K562 (cell line): ENCODE data around the gene ANXA4. TPM values are rescaled to one million over a fixed set of nuclear protein-coding genes. Genes with fewer than 3 reads are reported as not detected.

Experiments used
- CBFA2T2 ChIP-seq: fragments of 450-650 bp; conservative IDR thresholded peaks from 2 replicates; pipeline ENCODE4 v1.6.1; 2017; ENCODE audit warnings: mild to moderate bottlenecking
- CEBPG ChIP-seq, 3 experiments: fragments of 200-800 bp in 1 of 3; sonication (Bioruptor generic) in 1 of 3; sonication (generic) in 1 of 3; formaldehyde crosslinking in 1 of 3; IDR thresholded peaks in 2 of 3; conservative IDR thresholded peaks in 1 of 3; 2 replicates each; pipeline versions ENCODE4 v1.6.1 to v1.8.0; 2016 to 2022; ENCODE audit warnings: missing compliant biosample characterization in 2 of 3, missing genetic modification characterization in 2 of 3, mild to moderate bottlenecking in 1 of 3, missing genetic modification reagents in 1 of 3
- HMG20B ChIP-seq: fragments of 250-450 bp; sonication (Bioruptor Pico); IDR thresholded peaks from 2 replicates; pipeline ENCODE4 v1.5.0; 2021; ENCODE audit warnings: mild to moderate bottlenecking
- MEIS2 ChIP-seq: fragments of 450-650 bp; IDR thresholded peaks from 2 replicates; pipeline ENCODE4 v1.6.1; 2014; ENCODE audit warnings: mild to moderate bottlenecking; ENCODE audit not compliant: partially characterized antibody
- NFIC ChIP-seq: fragments of 450-650 bp; IDR thresholded peaks from 2 replicates; pipeline ENCODE4 v1.6.1; 2017; ENCODE audit warnings: mild to moderate bottlenecking, inconsistent platforms
- NKRF ChIP-seq: fragments of 450-650 bp; IDR thresholded peaks from 2 replicates; pipeline ENCODE4 v1.6.1; 2016; ENCODE audit warnings: borderline replicate concordance
- POLR2B ChIP-seq: fragments of 450-650 bp; IDR thresholded peaks from 2 replicates; pipeline ENCODE4 v1.6.1; 2018; ENCODE audit warnings: low read depth; ENCODE audit not compliant: partially characterized antibody
- STAT5A ChIP-seq: IDR thresholded peaks from 2 replicates; pipeline ENCODE4 v1.6.1; 2012; ENCODE audit warnings: low read length, inconsistent platforms, borderline replicate concordance
- polyA plus RNA-seq, 8 experiments: library from polyadenylated mRNA; depleted of rRNA in 4 of 8; stranded (reverse) in 5 of 8; unstranded in 3 of 8; fragments of >200 nt; fragmentation: Nextera tagmentation in 2 of 8; fragmentation: Illumina TruSeq in 1 of 8; extraction: Ambion mirVana in 2 of 8; extraction: Trizol in 1 of 8; gene quantifications; 2 replicates each; pipeline versions ENCODE4 v1.2.1 to v1.2.3, GENCODE V29; 2011 to 2014; ENCODE audit warnings: inconsistent platforms in 1 of 8, missing spikeins in 1 of 8
- total RNA-seq, 7 experiments: library from RNA; depleted of rRNA in 6 of 7; stranded (reverse); fragments of >200 nt in 6 of 7; fragmentation: Illumina TruSeq in 2 of 7; extraction: Trizol in 2 of 7; gene quantifications; 2 replicates each; pipeline versions ENCODE4 v1.2.1 to v1.2.3, GENCODE V29; 2011 to 2021; ENCODE audit warnings: low replicate concordance in 1 of 7

The ANXA4 gene
- total and polyA plus RNA-seq, 9 of the 15 experiments (the other 6 are each of a cell fraction or from before 2014, with no cell fraction given): 3.4 to 13.6 (median 11.6) TPM

GRCh38 chr2:69781321-69782248 lies 39.7 kb downstream of the ANXA4 start (continued):
- no peak; the same call in 1 of the 2 replicates for TF ChIP-seq CEBPG (CRISPR knock-in tag; IDR thresholded peaks at IDR 0.05)
- peak in 1 of 2 experiments; percentile 71; a peak in 2 of 4 replicates for TF ChIP-seq CEBPG (tag; conservative IDR thresholded peaks at IDR 0.05 in 1 of 2, IDR thresholded peaks at IDR 0.05 in 1 of 2)
- TF ChIP-seq POLR2B: no peak
- TF ChIP-seq MEIS2: peak; percentile 66
- no peak for TF ChIP-seq HMG20B (CRISPR knock-in tag)
- TF ChIP-seq CBFA2T2: peak; percentile 79
- TF ChIP-seq NKRF: no peak
- 0 out of 2 replicates have a peak, but pooled peaks have one; percentile 34 for TF ChIP-seq NFIC
- peak; percentile 17; the same call in 1 of the 2 replicates for TF ChIP-seq STAT5A
